ENCODE data around the gene ZNF148. TPM values are rescaled to one million over a fixed set of nuclear protein-coding genes. Genes with fewer than 3 reads are reported as not detected.

The ZNF148 gene
- total RNA-seq, 1 experiment from 2014 or later, result 24.8 TPM

DNA sequence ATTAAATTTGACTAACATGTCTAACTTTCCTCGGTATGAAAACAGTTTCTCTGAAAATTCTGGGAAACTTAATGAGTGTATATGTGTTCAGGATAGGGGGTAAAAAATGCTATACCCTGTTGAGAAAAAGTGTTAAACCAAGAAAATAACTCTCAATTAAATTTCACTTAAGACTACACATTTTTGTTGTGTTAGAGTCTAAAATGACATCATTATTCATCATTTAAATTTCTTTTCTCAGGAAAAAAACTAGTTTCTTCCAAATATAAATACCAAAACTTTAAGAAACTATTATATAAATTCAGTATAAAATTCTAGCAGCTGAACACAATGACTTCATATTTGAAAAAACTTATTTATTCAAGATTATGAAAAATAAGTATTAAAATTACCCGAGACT lies 52.2 kb downstream of the ZNF148 start:
- Histone ChIP-seq H2BK12ac (ENCODE audit: insufficient read length, low read depth, low read length) (no peak overlapping the region), H3K27me3 (ENCODE audit: insufficient read depth, low read length) (no peaks in the 10 kb centered on the region), H4K5ac (ENCODE audit: insufficient read length, low read depth, low read length) (no peak overlapping the region), H3T11ph (ENCODE audit: low read length) (no peak overlapping the region), H3K18ac (ENCODE audit: insufficient read length, low read depth, low read length) (no peak overlapping the region), H3K79me2 (ENCODE audit: insufficient read depth, low read length) (no peaks in the 10 kb centered on the region), H4K8ac (replicated peaks; ENCODE audit: insufficient read length, low read depth, low read length) (no peak overlapping the region), H3K4me1 (ENCODE audit: insufficient read depth, low read length) (no peaks in the 10 kb centered on the region; the same call in 1 of the 2 replicates), H2BK120ac (ENCODE audit: low read depth, low read length, poor library complexity, severe bottlenecking) (no peak overlapping the region), H3K23ac (ENCODE audit: insufficient read length, low read depth, low read length) (no peak overlapping the region), H3K23me2 (ENCODE audit: insufficient read length, low read depth, low read length, poor library complexity, severe bottlenecking) (no peaks in the 10 kb centered on the region), H3K4ac (ENCODE audit: low read depth, low read length) (no peak overlapping the region), H2BK15ac (ENCODE audit: low read depth, low read length) (no peak overlapping the region), H3K4me2 (ENCODE audit: insufficient read depth, insufficient read length, low read length) (no peak overlapping the region), H3K27ac (ENCODE audit: insufficient read length, low read depth, low read length) (no peak overlapping the region), H4K20me1 (ENCODE audit: control insufficient read depth, insufficient read depth, insufficient read length) (no peaks in the 10 kb centered on the region), H2AK5ac (ENCODE audit: insufficient read length, low read length) (no peak overlapping the region), H3K14ac (ENCODE audit: insufficient read depth, low read length) (no peak overlapping the region), H3K79me1 (ENCODE audit: insufficient read depth, low read depth, low read length, poor library complexity, severe bottlenecking) (no peaks in the 10 kb centered on the region), H3K9me3 (ENCODE audit: control insufficient read depth, low read depth, low read length) (no peaks in the 10 kb centered on the region), H3K9ac (ENCODE audit: extremely low read depth, insufficient read length, low read length) (no peak overlapping the region), H3K56ac (ENCODE audit: insufficient read length, low read depth, low read length) (no peak overlapping the region), H2AFZ (ENCODE audit: low read length) (no peak overlapping the region), H2BK20ac (ENCODE audit: low read depth, low read length, poor library complexity, severe bottlenecking) (no peak overlapping the region), H4K91ac (ENCODE audit: insufficient read length, low read depth, low read length) (no peak overlapping the region), H2BK5ac (ENCODE audit: insufficient read length, low read length) (no peak overlapping the region)
- Mint-ChIP-seq H3K4me3 (no peak overlapping the region), H3K27ac (no peak overlapping the region), H3K36me3 (ENCODE audit: insufficient read depth in 1 of 3, low read depth in 3 of 3) (peaks cover 0 to 3% (median 2%) of the 10 kb centered on the region in 3 experiments; a peak in 3 of 7 replicates), H3K27me3 (ENCODE audit: low read depth) (no peaks in the 10 kb centered on the region), H3K4me1 (peaks cover 22% of the 10 kb centered on the region in 2 experiments), H3K9me3 (no peaks in the 10 kb centered on the region)
- WGBS (ENCODE audit: extremely low coverage, insufficient read length, low lambda C conversion rate), result no CpG with 5 or more reads among the region's 2 CpGs
- TF ChIP-seq, protein P1, sequence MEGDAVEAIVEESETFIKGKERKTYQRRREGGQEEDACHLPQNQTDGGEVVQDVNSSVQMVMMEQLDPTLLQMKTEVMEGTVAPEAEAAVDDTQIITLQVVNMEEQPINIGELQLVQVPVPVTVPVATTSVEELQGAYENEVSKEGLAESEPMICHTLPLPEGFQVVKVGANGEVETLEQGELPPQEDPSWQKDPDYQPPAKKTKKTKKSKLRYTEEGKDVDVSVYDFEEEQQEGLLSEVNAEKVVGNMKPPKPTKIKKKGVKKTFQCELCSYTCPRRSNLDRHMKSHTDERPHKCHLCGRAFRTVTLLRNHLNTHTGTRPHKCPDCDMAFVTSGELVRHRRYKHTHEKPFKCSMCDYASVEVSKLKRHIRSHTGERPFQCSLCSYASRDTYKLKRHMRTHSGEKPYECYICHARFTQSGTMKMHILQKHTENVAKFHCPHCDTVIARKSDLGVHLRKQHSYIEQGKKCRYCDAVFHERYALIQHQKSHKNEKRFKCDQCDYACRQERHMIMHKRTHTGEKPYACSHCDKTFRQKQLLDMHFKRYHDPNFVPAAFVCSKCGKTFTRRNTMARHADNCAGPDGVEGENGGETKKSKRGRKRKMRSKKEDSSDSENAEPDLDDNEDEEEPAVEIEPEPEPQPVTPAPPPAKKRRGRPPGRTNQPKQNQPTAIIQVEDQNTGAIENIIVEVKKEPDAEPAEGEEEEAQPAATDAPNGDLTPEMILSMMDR (conservative IDR thresholded peaks at IDR 0.05), result no peak
- no peak for DNase-seq

All from H9 (cell line).